Testis (tissue), 2 donors: ENCODE data around the gene RFLNA.

Experiments used
- POLR2A ChIP-seq: fragments of 450-650 bp; IDR thresholded peaks from one replicate; pipeline ENCODE4 v1.6.1; 2017; ENCODE audit warnings: antibody characterized with exemption, mild to moderate bottlenecking, moderate library complexity
- TF ChIP-seq, protein P1 (sequence below), 3 experiments: fragments of 450-650 bp in 2 of 3; fragments of 200-600 bp in 1 of 3; sonication (generic) in 1 of 3; IDR thresholded peaks; one replicate each; pipeline ENCODE4 v1.5.1; 2016 to 2019; ENCODE audit warnings: antibody characterized with exemption in 3 of 3, mild to moderate bottlenecking in 2 of 3, moderate library complexity in 1 of 3

DNA sequence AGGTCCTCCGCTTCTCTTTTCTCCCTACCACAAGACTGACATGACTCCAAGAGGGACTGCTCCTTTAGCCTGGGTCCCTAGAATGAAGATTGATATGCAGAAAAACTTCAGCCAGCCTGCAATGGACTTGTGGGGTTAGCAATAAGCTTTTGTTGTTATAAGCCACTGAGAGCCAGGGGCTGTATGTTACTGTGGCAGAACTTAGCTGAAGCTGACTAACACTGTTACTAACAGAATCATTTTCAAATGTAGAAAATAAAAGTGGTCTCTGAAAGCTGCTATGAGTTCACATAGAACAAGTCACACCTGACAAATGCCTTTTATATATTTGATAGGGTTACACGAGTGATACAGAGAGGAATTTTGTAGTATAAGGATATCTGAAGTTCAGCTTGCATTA lies 13.6 kb upstream of the RFLNA start:
- TF ChIP-seq, protein P1, sequence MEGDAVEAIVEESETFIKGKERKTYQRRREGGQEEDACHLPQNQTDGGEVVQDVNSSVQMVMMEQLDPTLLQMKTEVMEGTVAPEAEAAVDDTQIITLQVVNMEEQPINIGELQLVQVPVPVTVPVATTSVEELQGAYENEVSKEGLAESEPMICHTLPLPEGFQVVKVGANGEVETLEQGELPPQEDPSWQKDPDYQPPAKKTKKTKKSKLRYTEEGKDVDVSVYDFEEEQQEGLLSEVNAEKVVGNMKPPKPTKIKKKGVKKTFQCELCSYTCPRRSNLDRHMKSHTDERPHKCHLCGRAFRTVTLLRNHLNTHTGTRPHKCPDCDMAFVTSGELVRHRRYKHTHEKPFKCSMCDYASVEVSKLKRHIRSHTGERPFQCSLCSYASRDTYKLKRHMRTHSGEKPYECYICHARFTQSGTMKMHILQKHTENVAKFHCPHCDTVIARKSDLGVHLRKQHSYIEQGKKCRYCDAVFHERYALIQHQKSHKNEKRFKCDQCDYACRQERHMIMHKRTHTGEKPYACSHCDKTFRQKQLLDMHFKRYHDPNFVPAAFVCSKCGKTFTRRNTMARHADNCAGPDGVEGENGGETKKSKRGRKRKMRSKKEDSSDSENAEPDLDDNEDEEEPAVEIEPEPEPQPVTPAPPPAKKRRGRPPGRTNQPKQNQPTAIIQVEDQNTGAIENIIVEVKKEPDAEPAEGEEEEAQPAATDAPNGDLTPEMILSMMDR (IDR thresholded peaks at IDR 0.05), result no peak
- TF ChIP-seq POLR2A, result no peak
